ENCODE measurements around the gene SPTBN5. TPM values are rescaled to one million over a fixed set of nuclear protein-coding genes. Genes with fewer than 3 reads are reported as not detected.

Gene SPTBN5
- total RNA-seq, 1 experiment from 2014 or later = 0.64 TPM

DNA sequence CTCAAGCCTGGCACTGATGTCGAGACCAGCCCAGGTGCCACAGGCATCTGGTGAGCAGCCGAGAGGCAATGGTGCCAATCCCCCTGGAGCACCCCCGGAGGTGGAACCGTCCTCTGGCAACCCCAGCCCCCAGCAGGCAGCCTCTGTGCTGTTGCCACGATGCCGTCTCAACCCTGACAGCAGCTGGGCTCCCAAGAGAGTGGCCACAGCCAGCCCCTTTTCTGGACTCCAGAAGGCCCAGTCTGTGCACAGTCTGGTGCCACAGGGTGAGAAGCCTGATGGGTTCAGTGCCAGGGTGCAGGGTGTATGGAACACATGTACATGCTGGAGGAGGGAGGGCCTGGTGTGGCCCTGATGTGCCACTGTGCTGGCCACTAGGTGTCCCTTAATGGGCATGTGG, 70.9 kb downstream of the SPTBN5 start:
- intact Hi-C loops (cut with micrococcal nuclease; ENCODE audit: unreplicated experiment) = no loop called here
- CTCF ChIA-PET = no interaction called here
- TF ChIP-seq, protein P1, sequence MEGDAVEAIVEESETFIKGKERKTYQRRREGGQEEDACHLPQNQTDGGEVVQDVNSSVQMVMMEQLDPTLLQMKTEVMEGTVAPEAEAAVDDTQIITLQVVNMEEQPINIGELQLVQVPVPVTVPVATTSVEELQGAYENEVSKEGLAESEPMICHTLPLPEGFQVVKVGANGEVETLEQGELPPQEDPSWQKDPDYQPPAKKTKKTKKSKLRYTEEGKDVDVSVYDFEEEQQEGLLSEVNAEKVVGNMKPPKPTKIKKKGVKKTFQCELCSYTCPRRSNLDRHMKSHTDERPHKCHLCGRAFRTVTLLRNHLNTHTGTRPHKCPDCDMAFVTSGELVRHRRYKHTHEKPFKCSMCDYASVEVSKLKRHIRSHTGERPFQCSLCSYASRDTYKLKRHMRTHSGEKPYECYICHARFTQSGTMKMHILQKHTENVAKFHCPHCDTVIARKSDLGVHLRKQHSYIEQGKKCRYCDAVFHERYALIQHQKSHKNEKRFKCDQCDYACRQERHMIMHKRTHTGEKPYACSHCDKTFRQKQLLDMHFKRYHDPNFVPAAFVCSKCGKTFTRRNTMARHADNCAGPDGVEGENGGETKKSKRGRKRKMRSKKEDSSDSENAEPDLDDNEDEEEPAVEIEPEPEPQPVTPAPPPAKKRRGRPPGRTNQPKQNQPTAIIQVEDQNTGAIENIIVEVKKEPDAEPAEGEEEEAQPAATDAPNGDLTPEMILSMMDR (IDR thresholded peaks at IDR 0.05; ENCODE audit: unreplicated experiment) = no peak
- BruUV-seq (replicated peaks) = no TSS peak
- Mint-ChIP-seq H3K4me3 (ENCODE audit: low read depth, unreplicated experiment) (no peak overlapping the region), H3K27me3 (ENCODE audit: unreplicated experiment) (no peaks in the 10 kb centered on the region), H3K27ac (ENCODE audit: unreplicated experiment) (no peak overlapping the region), H3K36me3 (ENCODE audit: insufficient read depth, unreplicated experiment) (peaks cover 4% of the 10 kb centered on the region), H3K4me1 (ENCODE audit: low read depth, unreplicated experiment) (no peaks in the 10 kb centered on the region), H3K9me3 (ENCODE audit: low read depth, unreplicated experiment) (no peaks in the 10 kb centered on the region)
- DNase-seq = no peak

DNA sequence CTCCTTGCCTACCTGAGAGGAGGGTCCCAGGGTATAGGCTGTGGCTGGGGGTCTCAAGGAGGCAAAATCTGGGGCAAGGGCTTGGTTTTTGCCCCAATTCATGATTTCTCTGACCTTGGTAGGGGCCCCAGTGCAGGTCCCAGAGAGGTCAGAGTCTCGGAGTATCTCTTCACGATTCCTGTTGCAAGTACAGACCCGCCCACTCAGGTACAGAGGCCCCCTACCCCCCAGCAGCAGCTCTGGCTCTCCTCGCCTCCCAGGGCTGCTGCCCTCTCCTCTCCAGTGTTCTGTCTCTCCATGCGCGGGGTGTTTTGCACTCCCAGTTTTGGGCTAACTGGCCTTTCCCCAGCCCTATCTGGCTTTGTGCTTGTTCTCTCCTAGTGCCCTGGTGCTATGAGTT, 71.4 kb downstream of the SPTBN5 start:
- intact Hi-C loops (cut with micrococcal nuclease; ENCODE audit: unreplicated experiment) = no loop called here

DNA sequence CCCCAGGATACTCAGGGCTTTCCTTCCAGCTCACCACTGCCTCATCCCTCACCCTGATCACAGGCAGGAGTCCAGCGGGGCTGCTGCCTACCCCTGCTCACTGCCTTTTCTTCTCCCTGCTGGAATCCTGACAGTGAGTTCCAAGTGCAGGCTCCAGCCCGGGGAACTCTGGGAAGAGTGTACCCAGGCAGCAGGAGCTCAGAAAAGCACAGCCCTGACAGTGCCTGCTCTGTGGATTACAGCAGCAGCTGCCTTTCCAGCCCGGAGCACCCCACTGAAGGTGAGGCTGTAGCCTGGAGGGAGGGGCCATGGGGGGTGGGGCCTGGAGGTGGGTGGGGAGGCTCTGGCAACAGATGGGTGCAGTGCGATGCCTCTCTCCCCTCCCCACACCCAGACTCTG, 72.0 kb downstream of the SPTBN5 start:
- no peaks in the 10 kb centered on the region for H3K4me1 Mint-ChIP-seq (ENCODE audit: low read depth, unreplicated experiment)
- no peak overlapping the region for H3K4me3 Mint-ChIP-seq (ENCODE audit: low read depth, unreplicated experiment)
- BruUV-seq (replicated peaks) = no TSS peak
- DNase-seq = no peak
- no peaks in the 10 kb centered on the region for H3K27me3 Mint-ChIP-seq (ENCODE audit: unreplicated experiment)
- TF ChIP-seq, protein P1 (IDR thresholded peaks at IDR 0.05; ENCODE audit: unreplicated experiment) = no peak
- no peak overlapping the region for H3K27ac Mint-ChIP-seq (ENCODE audit: unreplicated experiment)
- H3K36me3 Mint-ChIP-seq (ENCODE audit: insufficient read depth, unreplicated experiment) = no peaks in the 10 kb centered on the region
- H3K9me3 Mint-ChIP-seq (ENCODE audit: low read depth, unreplicated experiment) = no peaks in the 10 kb centered on the region
- CTCF ChIA-PET = interaction anchor here (0.5 to 1.0 kb wide), 2 partner anchors 11 to 49 kb away, joined by 3 read pairs; no protein-coding TSS in a partner anchor
- intact Hi-C loops (cut with micrococcal nuclease; ENCODE audit: unreplicated experiment) = no loop called here

More for the DNA sequence above, 71.4 kb downstream of the SPTBN5 start:
- Mint-ChIP-seq H3K9me3 (ENCODE audit: low read depth, unreplicated experiment) (no peaks in the 10 kb centered on the region), H3K4me1 (ENCODE audit: low read depth, unreplicated experiment) (no peaks in the 10 kb centered on the region), H3K36me3 (ENCODE audit: insufficient read depth, unreplicated experiment) (no peaks in the 10 kb centered on the region), H3K4me3 (ENCODE audit: low read depth, unreplicated experiment) (no peak overlapping the region), H3K27me3 (ENCODE audit: unreplicated experiment) (no peaks in the 10 kb centered on the region), H3K27ac (ENCODE audit: unreplicated experiment) (no peak overlapping the region)
- DNase-seq = no peak
- no TSS peak for BruUV-seq (replicated peaks)
- CTCF ChIA-PET = no interaction called here
- TF ChIP-seq, protein P1 (IDR thresholded peaks at IDR 0.05; ENCODE audit: unreplicated experiment) = no peak

DNA sequence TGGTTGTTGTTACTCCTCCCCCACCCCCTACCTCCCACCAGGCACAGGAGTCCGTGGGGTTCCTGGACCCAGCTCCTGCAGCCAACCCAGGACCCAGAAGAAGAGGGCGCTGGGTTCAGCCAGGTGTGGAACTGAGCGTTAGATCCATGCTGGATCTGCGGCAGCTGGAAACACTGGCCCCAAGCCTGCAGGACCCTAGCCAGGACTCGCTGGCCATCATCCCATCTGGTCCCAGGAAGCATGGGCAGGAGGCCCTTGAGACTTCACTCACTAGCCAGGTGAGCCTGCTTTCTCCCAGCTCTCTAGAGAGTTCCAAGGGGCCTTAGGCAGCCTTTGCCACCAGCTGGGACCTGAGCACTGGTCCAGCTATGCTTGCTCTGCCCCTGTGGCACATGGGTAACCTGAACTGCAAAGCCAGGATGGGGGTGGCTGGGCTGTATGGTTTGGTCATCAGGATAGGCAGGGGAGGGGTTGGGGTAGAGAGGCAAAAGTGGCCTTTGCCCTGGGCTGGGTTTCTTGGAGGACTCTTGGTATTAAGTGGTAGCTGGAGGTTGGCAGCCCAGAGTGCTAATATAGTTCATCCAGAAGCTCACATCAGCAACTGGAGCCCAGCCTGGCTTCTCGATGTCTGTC, 72.9 kb downstream of the SPTBN5 start:
- no peaks in the 10 kb centered on the region for H3K4me1 Mint-ChIP-seq (ENCODE audit: low read depth, unreplicated experiment)
- H3K9me3 Mint-ChIP-seq (ENCODE audit: low read depth, unreplicated experiment) = no peaks in the 10 kb centered on the region
- H3K4me3 Mint-ChIP-seq (ENCODE audit: low read depth, unreplicated experiment) = no peak overlapping the region
- H3K27ac Mint-ChIP-seq (ENCODE audit: unreplicated experiment) = no peak overlapping the region
- CTCF ChIA-PET = interaction anchor here (0.5 to 1.0 kb wide), 2 partner anchors 10 to 48 kb away, joined by 3 read pairs; no protein-coding TSS in a partner anchor
- TF ChIP-seq, protein P1 (IDR thresholded peaks at IDR 0.05; ENCODE audit: unreplicated experiment) = no peak
- no peak for DNase-seq
- no peaks in the 10 kb centered on the region for H3K27me3 Mint-ChIP-seq (ENCODE audit: unreplicated experiment)
- no TSS peak for BruUV-seq (replicated peaks)
- no peaks in the 10 kb centered on the region for H3K36me3 Mint-ChIP-seq (ENCODE audit: insufficient read depth, unreplicated experiment)
- intact Hi-C loops (cut with micrococcal nuclease; ENCODE audit: unreplicated experiment) = no loop called here
